HCT116 (cell line): ENCODE data around the gene ENPP4. TPM values are rescaled to one million over a fixed set of nuclear protein-coding genes. Genes with fewer than 3 reads are reported as not detected.

Experiments used
- ATAC-seq: fragments of 200-7000 bp; cut with Tn5 transposase; 2 replicates; pipeline ENCODE4 v1.9.1; 2020; ENCODE audit warnings: mild to moderate bottlenecking, moderate library complexity
- BruUV-seq: library from RNA; stranded (reverse); fragments of 400-500 nt; replicated peaks from 2 replicates; lab custom pipeline; 2021; lab: Mats Ljungman, UMichigan
- CTCF ChIA-PET: fragments of 300-600 bp; sonication (Branson Sonifier 250); formaldehyde crosslinking; loops from one replicate; lab custom pipeline; 2021; ENCODE audit warnings: antibody characterized with exemption; lab: Charles Lee
- POLR2A ChIA-PET: fragments of 300-600, 350-600 bp; sonication (Branson Sonifier 250); formaldehyde crosslinking; loops from one replicate; lab custom pipeline; 2021; ENCODE audit warnings: antibody characterized with exemption; lab: Charles Lee
- RAD21 ChIA-PET, 2 experiments: fragments of 300-600 bp; sonication (Branson Sonifier 250); formaldehyde crosslinking; loops; one replicate each; lab custom pipeline; 2023; ENCODE audit warnings: low total read pairs in 2 of 2; ENCODE audit not compliant: uncharacterized antibody in 2 of 2, unreplicated experiment in 2 of 2, low non-redundant PET in 1 of 2; lab: Charles Lee
- DNase-seq: peaks from one replicate; pipeline ENCODE4 v3.0.0-alpha.2; 2010; ENCODE audit warnings: low read depth, low spot score
- H2AFZ ChIP-seq: fragments of 200-600 bp; shearing (Covaris generic), sonication (generic); 2 replicates; pipeline ENCODE4 v1.6.1; 2017; ENCODE audit warnings: low read depth, mixed run types, mixed read lengths, antibody characterized with exemption, low read length; ENCODE audit not compliant: poor library complexity, severe bottlenecking
- H3K27ac ChIP-seq: 2 replicates; pipeline ENCODE4 v1.5.1; 2012; ENCODE audit warnings: low read depth, low read length
- H3K27me3 ChIP-seq: fragments of 200-600 bp; sonication (generic); 2 replicates; pipeline ENCODE4 v1.6.1; 2016; ENCODE audit warnings: mixed run types, low read length, mixed read lengths; ENCODE audit not compliant: insufficient read depth
- H3K36me3 ChIP-seq, 2 experiments: fragments of 200-500 bp in 1 of 2; fragments of 200-600 bp in 1 of 2; sonication (Bioruptor generic) in 1 of 2; sonication (generic) in 1 of 2; 2 replicates each; pipeline versions ENCODE4 v1.5.1 to v1.6.1; 2014 to 2016; ENCODE audit warnings: low read length in 2 of 2, inconsistent platforms in 1 of 2, mixed read lengths in 1 of 2, mixed run types in 1 of 2; ENCODE audit not compliant: insufficient read depth in 2 of 2, control insufficient read depth in 1 of 2
- H3K4me1 ChIP-seq, 2 experiments: fragments of 200-600 bp in 1 of 2; sonication (generic) in 1 of 2; 2 replicates each; pipeline versions ENCODE4 v1.5.1 to v1.6.1; 2012 to 2017; ENCODE audit warnings: low read length in 2 of 2, inconsistent platforms in 1 of 2, mild to moderate bottlenecking in 1 of 2, mixed read lengths in 1 of 2, mixed run types in 1 of 2, moderate library complexity in 1 of 2; ENCODE audit not compliant: insufficient read depth in 2 of 2, control insufficient read depth in 1 of 2
- H3K4me2 ChIP-seq: fragments of 200-600 bp; sonication (generic); 2 replicates; pipeline ENCODE4 v1.6.1; 2017; ENCODE audit warnings: mixed run types, low read length, mixed read lengths
- H3K4me3 ChIP-seq, 2 experiments: fragments of 200-600 bp in 1 of 2; sonication (generic) in 1 of 2; replicated peaks in 1 of 2; 2 replicates each; pipeline ENCODE4 v1.5.1; 2011 to 2016; ENCODE audit warnings: low read length in 2 of 2, control low read depth in 1 of 2, low read depth in 1 of 2, mild to moderate bottlenecking in 1 of 2, mixed read lengths in 1 of 2, mixed run types in 1 of 2
- H3K79me2 ChIP-seq: fragments of 200-600 bp; sonication (generic); 2 replicates; pipeline ENCODE4 v1.6.1; 2017; ENCODE audit warnings: mild to moderate bottlenecking, mixed run types, low read length, moderate library complexity, mixed read lengths; ENCODE audit not compliant: insufficient read depth
- H3K9ac ChIP-seq: fragments of 200-600 bp; sonication (generic); 2 replicates; pipeline ENCODE4 v1.6.1; 2016; ENCODE audit warnings: low read length, mixed read lengths
- H3K9me2 ChIP-seq: fragments of 200-600 bp; sonication (generic), shearing (Covaris generic); 2 replicates; pipeline ENCODE4 v1.6.1; 2017; ENCODE audit warnings: mixed run types, mild to moderate bottlenecking, moderate library complexity; ENCODE audit not compliant: insufficient read depth
- H3K9me3 ChIP-seq, 2 experiments: fragments of 200-500 bp in 1 of 2; fragments of 200-600 bp in 1 of 2; sonication (Bioruptor generic) in 1 of 2; sonication (generic) in 1 of 2; 2 replicates each; pipeline ENCODE4 v1.6.1; 2014 to 2017; ENCODE audit warnings: low read length in 2 of 2, mixed read lengths in 2 of 2, inconsistent platforms in 1 of 2, low read depth in 1 of 2, mild to moderate bottlenecking in 1 of 2, mixed run types in 1 of 2, moderate library complexity in 1 of 2; ENCODE audit not compliant: control insufficient read depth in 1 of 2, insufficient read depth in 1 of 2
- H4K20me1 ChIP-seq: fragments of 200-600 bp; sonication (generic), shearing (Covaris generic); 2 replicates; pipeline ENCODE4 v1.6.1; 2017; ENCODE audit warnings: mixed run types, mild to moderate bottlenecking, moderate library complexity; ENCODE audit not compliant: insufficient read depth
- ATF3 ChIP-seq: IDR thresholded peaks from 2 replicates; pipeline ENCODE4 v1.6.1; 2012
- CBX3 ChIP-seq: IDR thresholded peaks from 2 replicates; pipeline ENCODE4 v1.6.1; 2012; ENCODE audit warnings: low read depth
- CEBPB ChIP-seq: IDR thresholded peaks from 2 replicates; pipeline ENCODE4 v1.6.1; 2012; ENCODE audit warnings: low read depth
- ELF1 ChIP-seq: IDR thresholded peaks from 2 replicates; pipeline ENCODE4 v1.6.1; 2012; ENCODE audit warnings: low read depth, borderline replicate concordance
- EZH2 ChIP-seq: fragments of 200-600 bp; sonication (generic); IDR thresholded peaks from 2 replicates; pipeline ENCODE4 v1.6.1; 2017; ENCODE audit warnings: antibody characterized with exemption, mixed run types
- FOSL1 ChIP-seq: IDR thresholded peaks from 2 replicates; pipeline ENCODE4 v1.6.1; 2012; ENCODE audit warnings: low read depth
- JUND ChIP-seq: IDR thresholded peaks from 2 replicates; pipeline ENCODE4 v1.6.1; 2012
- MAX ChIP-seq: IDR thresholded peaks from 2 replicates; pipeline ENCODE4 v1.6.1; 2012
- POLR2A ChIP-seq: IDR thresholded peaks from 2 replicates; pipeline ENCODE4 v1.7.0; 2011; ENCODE audit warnings: borderline replicate concordance; ENCODE audit not compliant: insufficient read depth, insufficient read length; ENCODE audit errors: extremely low read depth
- POLR2AphosphoS5 ChIP-seq: IDR thresholded peaks from 2 replicates; pipeline ENCODE4 v1.6.1; 2011; ENCODE audit warnings: mild to moderate bottlenecking, low read depth, low read length, moderate library complexity
- RAD21 ChIP-seq: IDR thresholded peaks from 2 replicates; pipeline ENCODE4 v1.6.1; 2012; ENCODE audit warnings: low read depth, mild to moderate bottlenecking
- SIN3A ChIP-seq: IDR thresholded peaks from 2 replicates; pipeline ENCODE4 v1.6.1; 2012; ENCODE audit warnings: low read depth
- SP1 ChIP-seq: IDR thresholded peaks from 2 replicates; pipeline ENCODE4 v1.6.1; 2012; ENCODE audit warnings: low read depth
- SRF ChIP-seq: IDR thresholded peaks from 2 replicates; pipeline ENCODE4 v1.6.1; 2012; ENCODE audit warnings: low read depth
- TCF7L2 ChIP-seq: IDR thresholded peaks from 2 replicates; pipeline ENCODE4 v1.7.0; 2011; ENCODE audit warnings: borderline replicate concordance, inconsistent platforms; ENCODE audit not compliant: insufficient read depth, insufficient read length; ENCODE audit errors: extremely low read depth
- ZBTB33 ChIP-seq: IDR thresholded peaks from 2 replicates; pipeline ENCODE4 v1.6.1; 2011; ENCODE audit warnings: mild to moderate bottlenecking, low read length, moderate library complexity; ENCODE audit not compliant: insufficient replicate concordance; ENCODE audit errors: extremely low read depth
- ZFX ChIP-seq: fragments of 450-650 bp; IDR thresholded peaks from 2 replicates; pipeline ENCODE4 v1.6.1; 2017
- intact Hi-C: fragments of 100-400 bp; cut with micrococcal nuclease; formaldehyde crosslinking; loops from 2 replicates; pipeline ENCODE4 v1.10.0; 2022
- total RNA-seq: library from RNA; stranded (reverse); gene quantifications from one replicate; pipeline ENCODE4 v1.2.1, GENCODE V29; 2021; ENCODE audit not compliant: unreplicated experiment
- TF ChIP-seq, protein P1 (sequence below), 3 experiments: fragments of 200-600 bp in 1 of 3; sonication (generic) in 1 of 3; IDR thresholded peaks in 2 of 3; conservative IDR thresholded peaks in 1 of 3; 2 replicates each; pipeline ENCODE4 v1.5.1; 2012 to 2017; ENCODE audit warnings: low read depth in 2 of 3, low read length in 2 of 3, antibody characterized with exemption in 1 of 3, borderline replicate concordance in 1 of 3, control low read depth in 1 of 3, mild to moderate bottlenecking in 1 of 3, mixed read lengths in 1 of 3, mixed run types in 1 of 3, moderate library complexity in 1 of 3; ENCODE audit not compliant: insufficient read depth in 1 of 3

ENPP4 gene
- total RNA-seq, 1 experiment from 2014 or later, result 9.6 TPM

DNA sequence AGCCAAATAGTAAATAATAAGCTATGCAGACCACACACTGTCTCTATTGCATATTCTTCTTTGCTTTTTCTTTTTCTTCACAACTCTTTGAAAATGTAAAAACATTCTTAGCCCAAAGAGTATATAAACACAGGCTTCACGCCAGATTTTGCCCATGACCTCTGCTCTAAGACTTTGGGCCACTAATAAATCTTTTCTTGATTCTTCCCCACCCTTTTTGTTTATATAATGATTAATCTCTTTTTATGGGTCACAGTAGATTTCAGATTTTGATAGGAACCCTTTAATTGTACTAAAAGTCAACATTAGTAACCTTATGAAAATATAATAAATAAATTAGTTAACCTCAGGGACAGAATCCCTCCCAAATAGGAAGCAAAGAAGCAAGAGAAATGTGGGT lies 56.8 kb downstream of the ENPP4 start:
- no peaks in the 10 kb centered on the region for H3K36me3 ChIP-seq
- H3K9me2 ChIP-seq, result no peaks in the 10 kb centered on the region
- TF ChIP-seq ELF1 (no peak), ATF3 (no peak), SP1 (no peak), SRF (no peak), POLR2AphosphoS5 (no peak), FOSL1 (no peak), RAD21 (no peak), ZBTB33 (no peak), CEBPB (no peak), MAX (no peak), CBX3 (no peak), POLR2A (no peak), EZH2 (no peak), TCF7L2 (no peak), ZFX (no peak), JUND (no peak), SIN3A (no peak)
- TF ChIP-seq, protein P1, sequence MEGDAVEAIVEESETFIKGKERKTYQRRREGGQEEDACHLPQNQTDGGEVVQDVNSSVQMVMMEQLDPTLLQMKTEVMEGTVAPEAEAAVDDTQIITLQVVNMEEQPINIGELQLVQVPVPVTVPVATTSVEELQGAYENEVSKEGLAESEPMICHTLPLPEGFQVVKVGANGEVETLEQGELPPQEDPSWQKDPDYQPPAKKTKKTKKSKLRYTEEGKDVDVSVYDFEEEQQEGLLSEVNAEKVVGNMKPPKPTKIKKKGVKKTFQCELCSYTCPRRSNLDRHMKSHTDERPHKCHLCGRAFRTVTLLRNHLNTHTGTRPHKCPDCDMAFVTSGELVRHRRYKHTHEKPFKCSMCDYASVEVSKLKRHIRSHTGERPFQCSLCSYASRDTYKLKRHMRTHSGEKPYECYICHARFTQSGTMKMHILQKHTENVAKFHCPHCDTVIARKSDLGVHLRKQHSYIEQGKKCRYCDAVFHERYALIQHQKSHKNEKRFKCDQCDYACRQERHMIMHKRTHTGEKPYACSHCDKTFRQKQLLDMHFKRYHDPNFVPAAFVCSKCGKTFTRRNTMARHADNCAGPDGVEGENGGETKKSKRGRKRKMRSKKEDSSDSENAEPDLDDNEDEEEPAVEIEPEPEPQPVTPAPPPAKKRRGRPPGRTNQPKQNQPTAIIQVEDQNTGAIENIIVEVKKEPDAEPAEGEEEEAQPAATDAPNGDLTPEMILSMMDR (IDR thresholded peaks at IDR 0.05 in 2 of 3, conservative IDR thresholded peaks at IDR 0.05 in 1 of 3; ENCODE audit: borderline replicate concordance in 1 of 3, insufficient read depth in 1 of 3, low read depth in 2 of 3, low read length in 2 of 3), result no peak
- DNase-seq, result no peak
- H4K20me1 ChIP-seq, result no peaks in the 10 kb centered on the region
- no peak overlapping the region for H3K27ac ChIP-seq
- CTCF ChIA-PET, result interaction anchor here (0.9 kb wide), 1 partner anchor 264 kb away, joined by 3 read pairs; no protein-coding TSS in a partner anchor
- H2AFZ ChIP-seq, result no peak overlapping the region
- no peaks in the 10 kb centered on the region for H3K79me2 ChIP-seq
- RAD21 ChIA-PET, result no interaction called here
- peaks cover 0 to 4% of the 10 kb centered on the region in 2 experiments; a peak in 3 of 4 replicates for H3K4me1 ChIP-seq
- H3K4me3 ChIP-seq, result no peak overlapping the region
- H3K9ac ChIP-seq, result no peak overlapping the region
- no peaks in the 10 kb centered on the region for H3K9me3 ChIP-seq
- intact Hi-C loops, result no loop called here
- POLR2A ChIA-PET, result no interaction called here
- no TSS peak for BruUV-seq
- no peaks in the 10 kb centered on the region for H3K27me3 ChIP-seq
- H3K4me2 ChIP-seq, result no peak overlapping the region
- no peak for ATAC-seq
